Vagina (tissue), 2 donors: ENCODE data around the gene CDK5RAP3.

Source experiments
- CTCF ChIP-seq, 3 experiments: fragments of 450-650 bp in 2 of 3; fragments of 200-600 bp in 1 of 3; sonication (generic) in 1 of 3; IDR thresholded peaks; one replicate each; pipeline ENCODE4 v1.5.1; 2017 to 2019; ENCODE audit warnings: antibody characterized with exemption in 3 of 3, mild to moderate bottlenecking in 2 of 3, moderate library complexity in 2 of 3
- POLR2A ChIP-seq, 2 donors: fragments of 450-650 bp; IDR thresholded peaks; one replicate each; pipeline ENCODE4 v1.6.1; 2017; ENCODE audit warnings: antibody characterized with exemption in 2 of 2, mild to moderate bottlenecking in 2 of 2, moderate library complexity in 2 of 2
- POLR2AphosphoS5 ChIP-seq, 2 donors: sonication (generic); formaldehyde crosslinking; IDR thresholded peaks; one replicate each; pipeline ENCODE4 v1.9.0; 2017; ENCODE audit warnings: antibody characterized with exemption in 2 of 2, mild to moderate bottlenecking in 2 of 2, low read depth in 1 of 2; ENCODE audit not compliant: insufficient read depth in 1 of 2

- TF ChIP-seq POLR2AphosphoS5 (IDR thresholded peaks at IDR 0.05; ENCODE audit: insufficient read depth in 1 of 2, low read depth in 1 of 2) (no peak), CTCF (IDR thresholded peaks at IDR 0.05) (no peak), POLR2A (IDR thresholded peaks at IDR 0.05) (no peak)
Measured at GRCh38 chr17:47934856-47935255, 36.1 kb upstream of the CDK5RAP3 start.
